Measurements from ENCODE around the gene NRXN2. TPM values are rescaled to one million over a fixed set of nuclear protein-coding genes. Genes with fewer than 3 reads are reported as not detected.
A peak's percentile ranks its signal among the peaks of the same experiment; 100 is the strongest.

The NRXN2 gene
- total RNA-seq, 1 experiment from 2014 or later: 0.42 TPM

- no peak for DNase-seq (ENCODE audit: low read depth)
Measured at GRCh38 chr11:64594159-64594939, 128.6 kb downstream of the NRXN2 start.

GRCh38 chr11:64593156-64594105, 129.6 kb downstream of the NRXN2 start:
- DNase-seq (ENCODE audit: low read depth): no peak

- no peak for DNase-seq (ENCODE audit: low read depth)
Measured at GRCh38 chr11:64592656-64593055, 130.3 kb downstream of the NRXN2 start.

- DNase-seq (ENCODE audit: low read depth): no peak
Measured at GRCh38 chr11:64592234-64592615, 130.8 kb downstream of the NRXN2 start.

GRCh38 chr11:64591257-64592233, 131.5 kb downstream of the NRXN2 start:
- no peak for DNase-seq (ENCODE audit: low read depth)

GRCh38 chr11:64590763-64591221, 132.2 kb downstream of the NRXN2 start, which contains the start of gene SLC22A12:
SLC22A12 (plus strand) TSS chr11:64591220; CDS start chr11:64591557, 337 bp downstream.
- DNase-seq (ENCODE audit: low read depth): no peak

GRCh38 chr11:64588701-64589100, 134.3 kb downstream of the NRXN2 start:
- DNase-seq (ENCODE audit: low read depth): no peak

- DNase-seq (ENCODE audit: low read depth): no peak
Measured at GRCh38 chr11:64586366-64586765, 136.6 kb downstream of the NRXN2 start.

- DNase-seq (ENCODE audit: low read depth): no peak
Measured at GRCh38 chr11:64585150-64585549, 137.8 kb downstream of the NRXN2 start.

GRCh38 chr11:64583296-64584262, 139.4 kb downstream of the NRXN2 start:
- peak; percentile 23 for DNase-seq (ENCODE audit: low read depth)

GRCh38 chr11:64582885-64583284, 140.1 kb downstream of the NRXN2 start:
- no peak for DNase-seq (ENCODE audit: low read depth)

GRCh38 chr11:64581057-64581523, 141.9 kb downstream of the NRXN2 start:
- no peak for DNase-seq (ENCODE audit: low read depth)

- DNase-seq (ENCODE audit: low read depth): no peak
Measured at GRCh38 chr11:64580412-64580811, 142.6 kb downstream of the NRXN2 start.

GRCh38 chr11:64577202-64577601, 145.8 kb downstream of the NRXN2 start:
- DNase-seq (ENCODE audit: low read depth): no peak

GRCh38 chr11:64572143-64572542, 150.9 kb downstream of the NRXN2 start:
- no peak for DNase-seq (ENCODE audit: low read depth)

GRCh38 chr11:64571410-64572091, 151.4 kb downstream of the NRXN2 start:
- peak; percentile 40 for DNase-seq (ENCODE audit: low read depth)

GRCh38 chr11:64571050-64571409, 152.0 kb downstream of the NRXN2 start:
- no peak for DNase-seq (ENCODE audit: low read depth)

GRCh38 chr11:64570341-64570740, 152.7 kb downstream of the NRXN2 start:
- no peak for DNase-seq (ENCODE audit: low read depth)

Data from HT1080 (cell line).